Measurements from ENCODE around the gene TMEM86A.

DNA sequence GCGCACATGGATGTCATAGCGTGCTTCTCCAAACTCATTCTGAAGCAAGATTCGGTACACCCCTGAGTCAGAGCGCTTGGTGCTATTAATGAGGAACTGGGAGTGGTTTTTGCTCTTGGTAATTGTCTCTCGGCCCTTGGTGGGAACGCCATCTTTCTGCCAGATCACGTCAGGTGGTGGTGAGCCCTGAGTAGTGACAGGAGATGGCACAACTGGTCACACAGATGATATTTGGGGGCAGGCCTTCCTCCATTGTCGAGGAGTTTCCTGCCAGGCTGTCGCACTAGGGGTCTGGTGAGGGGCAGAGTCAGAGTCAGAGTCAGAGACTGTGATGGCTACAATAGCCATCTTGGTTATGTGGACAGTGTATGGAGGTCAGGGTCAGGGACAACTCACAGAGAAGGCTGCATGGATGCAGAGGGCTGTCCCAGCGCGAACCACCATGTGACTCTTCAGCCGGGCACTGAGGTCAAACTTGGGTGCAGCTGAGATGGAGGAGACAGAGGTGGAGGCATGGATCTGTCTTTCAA lies 9.3 kb downstream of the TMEM86A start:
- TF ChIP-seq, protein P1, sequence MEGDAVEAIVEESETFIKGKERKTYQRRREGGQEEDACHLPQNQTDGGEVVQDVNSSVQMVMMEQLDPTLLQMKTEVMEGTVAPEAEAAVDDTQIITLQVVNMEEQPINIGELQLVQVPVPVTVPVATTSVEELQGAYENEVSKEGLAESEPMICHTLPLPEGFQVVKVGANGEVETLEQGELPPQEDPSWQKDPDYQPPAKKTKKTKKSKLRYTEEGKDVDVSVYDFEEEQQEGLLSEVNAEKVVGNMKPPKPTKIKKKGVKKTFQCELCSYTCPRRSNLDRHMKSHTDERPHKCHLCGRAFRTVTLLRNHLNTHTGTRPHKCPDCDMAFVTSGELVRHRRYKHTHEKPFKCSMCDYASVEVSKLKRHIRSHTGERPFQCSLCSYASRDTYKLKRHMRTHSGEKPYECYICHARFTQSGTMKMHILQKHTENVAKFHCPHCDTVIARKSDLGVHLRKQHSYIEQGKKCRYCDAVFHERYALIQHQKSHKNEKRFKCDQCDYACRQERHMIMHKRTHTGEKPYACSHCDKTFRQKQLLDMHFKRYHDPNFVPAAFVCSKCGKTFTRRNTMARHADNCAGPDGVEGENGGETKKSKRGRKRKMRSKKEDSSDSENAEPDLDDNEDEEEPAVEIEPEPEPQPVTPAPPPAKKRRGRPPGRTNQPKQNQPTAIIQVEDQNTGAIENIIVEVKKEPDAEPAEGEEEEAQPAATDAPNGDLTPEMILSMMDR (conservative IDR thresholded peaks at IDR 0.05; ENCODE audit: low read depth, low read length): no peak
- no peak for TF ChIP-seq EZH2 (IDR thresholded peaks at IDR 0.05; ENCODE audit: borderline replicate concordance, low read depth, low read length, poor library complexity, severe bottlenecking)

Measured in A673 (cell line).